ENCODE measurements around the gene CD247. TPM values are rescaled to one million over a fixed set of nuclear protein-coding genes. Genes with fewer than 3 reads are reported as not detected.

The CD247 gene
- total RNA-seq, 1 donor from 2014 or later: 0.58 TPM

DNA sequence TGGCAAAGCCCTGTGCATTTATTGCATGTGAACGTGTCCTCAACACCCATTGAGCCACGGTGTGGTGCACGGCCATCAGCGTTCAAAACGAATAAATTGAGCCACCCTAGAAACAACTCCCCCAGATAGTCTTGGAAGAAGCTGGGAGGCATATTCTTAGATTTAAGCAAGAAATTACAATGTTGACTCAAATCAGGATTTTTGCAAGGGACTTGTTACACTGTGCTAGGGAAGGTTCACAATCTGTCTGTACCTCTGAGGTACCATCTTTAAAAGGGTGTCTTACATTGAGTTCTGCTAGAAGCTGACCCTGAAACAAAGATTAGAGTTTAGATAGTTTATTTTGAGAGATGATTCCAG lies 16.2 kb downstream of the CD247 start:
- Mint-ChIP-seq H3K27me3 (peaks cover 31% of the 10 kb centered on the region), H3K27ac (no peak overlapping the region), H3K4me1 (ENCODE audit: unreplicated experiment) (peaks cover 22% of the 10 kb centered on the region), H3K4me3 (no peak overlapping the region), H3K36me3 (no peaks in the 10 kb centered on the region), H3K9me3 (no peaks in the 10 kb centered on the region)
- TF ChIP-seq, protein P1, sequence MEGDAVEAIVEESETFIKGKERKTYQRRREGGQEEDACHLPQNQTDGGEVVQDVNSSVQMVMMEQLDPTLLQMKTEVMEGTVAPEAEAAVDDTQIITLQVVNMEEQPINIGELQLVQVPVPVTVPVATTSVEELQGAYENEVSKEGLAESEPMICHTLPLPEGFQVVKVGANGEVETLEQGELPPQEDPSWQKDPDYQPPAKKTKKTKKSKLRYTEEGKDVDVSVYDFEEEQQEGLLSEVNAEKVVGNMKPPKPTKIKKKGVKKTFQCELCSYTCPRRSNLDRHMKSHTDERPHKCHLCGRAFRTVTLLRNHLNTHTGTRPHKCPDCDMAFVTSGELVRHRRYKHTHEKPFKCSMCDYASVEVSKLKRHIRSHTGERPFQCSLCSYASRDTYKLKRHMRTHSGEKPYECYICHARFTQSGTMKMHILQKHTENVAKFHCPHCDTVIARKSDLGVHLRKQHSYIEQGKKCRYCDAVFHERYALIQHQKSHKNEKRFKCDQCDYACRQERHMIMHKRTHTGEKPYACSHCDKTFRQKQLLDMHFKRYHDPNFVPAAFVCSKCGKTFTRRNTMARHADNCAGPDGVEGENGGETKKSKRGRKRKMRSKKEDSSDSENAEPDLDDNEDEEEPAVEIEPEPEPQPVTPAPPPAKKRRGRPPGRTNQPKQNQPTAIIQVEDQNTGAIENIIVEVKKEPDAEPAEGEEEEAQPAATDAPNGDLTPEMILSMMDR (conservative IDR thresholded peaks at IDR 0.05): no peak
- no peak for DNase-seq (ENCODE audit: extremely low spot score, unreplicated experiment)

GRCh38 chr1:167501515-167502191 lies 16.7 kb downstream of the CD247 start:
- H3K4me1 Mint-ChIP-seq (ENCODE audit: unreplicated experiment): peaks cover 24% of the 10 kb centered on the region
- H3K27me3 Mint-ChIP-seq: peaks cover 35% of the 10 kb centered on the region
- no peak for DNase-seq (ENCODE audit: extremely low spot score, unreplicated experiment)
- H3K9me3 Mint-ChIP-seq: no peaks in the 10 kb centered on the region
- no peak overlapping the region for H3K27ac Mint-ChIP-seq
- TF ChIP-seq, protein P1 (conservative IDR thresholded peaks at IDR 0.05): no peak
- H3K4me3 Mint-ChIP-seq: no peak overlapping the region
- H3K36me3 Mint-ChIP-seq: no peaks in the 10 kb centered on the region

DNA sequence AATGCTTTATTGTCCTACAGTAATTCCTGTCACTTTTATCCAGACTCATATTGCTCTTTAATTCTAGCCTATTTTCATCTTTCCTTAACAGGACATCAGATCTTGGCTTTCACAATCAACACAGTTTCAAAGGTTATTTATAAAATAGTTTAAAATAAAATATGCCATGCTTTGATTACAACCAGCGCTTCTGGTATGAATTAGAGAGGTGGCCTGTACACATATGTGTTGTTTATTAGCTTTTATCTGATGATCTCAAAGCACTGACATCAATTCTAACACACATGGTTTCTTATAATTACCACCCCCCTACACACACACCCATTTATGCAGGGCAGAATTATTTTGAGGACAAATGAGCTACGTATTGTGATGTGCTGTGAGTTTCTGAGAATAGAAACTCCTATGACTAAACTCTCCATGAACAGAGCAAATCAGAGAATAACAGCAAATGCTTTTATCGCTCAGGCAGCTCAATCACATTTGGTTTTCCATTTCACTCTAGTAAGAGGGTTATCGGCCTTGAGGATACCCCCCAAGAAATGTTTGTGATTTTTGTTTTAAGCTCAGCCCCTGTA lies 18.0 kb downstream of the CD247 start:
- Mint-ChIP-seq H3K36me3 (no peaks in the 10 kb centered on the region), H3K27me3 (peaks cover 47% of the 10 kb centered on the region), H3K4me3 (no peak overlapping the region), H3K27ac (no peak overlapping the region), H3K4me1 (ENCODE audit: unreplicated experiment) (peaks cover 26% of the 10 kb centered on the region), H3K9me3 (no peaks in the 10 kb centered on the region)
- DNase-seq (ENCODE audit: extremely low spot score, unreplicated experiment): no peak
- TF ChIP-seq, protein P1 (conservative IDR thresholded peaks at IDR 0.05): no peak

- Mint-ChIP-seq H3K4me1 (ENCODE audit: unreplicated experiment) (peaks cover 26% of the 10 kb centered on the region), H3K4me3 (no peak overlapping the region), H3K27me3 (peaks cover 46% of the 10 kb centered on the region), H3K36me3 (no peaks in the 10 kb centered on the region), H3K9me3 (no peaks in the 10 kb centered on the region), H3K27ac (no peak overlapping the region)
- DNase-seq (ENCODE audit: extremely low spot score, unreplicated experiment): no peak
- TF ChIP-seq, protein P1 (conservative IDR thresholded peaks at IDR 0.05): no peak
Measured at GRCh38 chr1:167499664-167500101, 18.6 kb downstream of the CD247 start.

- Mint-ChIP-seq H3K9me3 (no peaks in the 10 kb centered on the region), H3K4me3 (no peak overlapping the region), H3K27me3 (peaks cover 44% of the 10 kb centered on the region), H3K27ac (no peak overlapping the region), H3K4me1 (ENCODE audit: unreplicated experiment) (peaks cover 21% of the 10 kb centered on the region), H3K36me3 (no peaks in the 10 kb centered on the region)
- TF ChIP-seq, protein P1 (conservative IDR thresholded peaks at IDR 0.05): no peak
- no peak for DNase-seq (ENCODE audit: extremely low spot score, unreplicated experiment)
Measured at GRCh38 chr1:167499106-167499505, 19.2 kb downstream of the CD247 start.
